KMS-11 (cell line): ENCODE results near the gene CYB561A3.

ENCODE experiments used
- H2AFZ ChIP-seq: fragments of 200-600 bp; sonication (generic); 2 replicates; pipeline ENCODE4 v1.6.1; 2016; ENCODE audit warnings: antibody characterized with exemption, mixed run types, low read depth
- H3K27ac ChIP-seq: fragments of 200-600 bp; sonication (generic); 2 replicates; pipeline ENCODE4 v1.6.1; 2016; ENCODE audit warnings: mild to moderate bottlenecking, mixed run types
- H3K27me3 ChIP-seq: fragments of 200-600 bp; sonication (generic); 2 replicates; pipeline ENCODE4 v1.6.1; 2017; ENCODE audit warnings: mild to moderate bottlenecking, low read depth, mixed run types, moderate library complexity; ENCODE audit not compliant: insufficient read depth
- H3K36me3 ChIP-seq: fragments of 200-600 bp; sonication (generic); 2 replicates; pipeline ENCODE4 v1.6.1; 2017; ENCODE audit warnings: mild to moderate bottlenecking, mixed run types; ENCODE audit not compliant: insufficient read depth
- H3K4me1 ChIP-seq: fragments of 200-600 bp; sonication (generic); 2 replicates; pipeline ENCODE4 v1.6.1; 2016; ENCODE audit warnings: mild to moderate bottlenecking, low read depth, mixed run types; ENCODE audit not compliant: poor library complexity, severe bottlenecking
- H3K4me2 ChIP-seq: fragments of 200-600 bp; sonication (generic); 2 replicates; pipeline ENCODE4 v1.7.0; 2016; ENCODE audit warnings: mild to moderate bottlenecking, mixed run types
- H3K4me3 ChIP-seq: fragments of 200-600 bp; sonication (generic); IDR thresholded peaks from 2 replicates; pipeline ENCODE4 v1.6.1; 2017; ENCODE audit warnings: low read depth, low read length, mixed read lengths; ENCODE audit not compliant: insufficient read depth
- H3K79me2 ChIP-seq: fragments of 200-600 bp; sonication (generic); 2 replicates; pipeline ENCODE4 v1.6.1; 2016; ENCODE audit warnings: low read depth, mixed run types; ENCODE audit not compliant: insufficient read depth
- H3K9ac ChIP-seq: fragments of 200-600 bp; sonication (generic); 2 replicates; pipeline ENCODE4 v1.6.1; 2016; ENCODE audit warnings: mild to moderate bottlenecking, mixed run types
- H4K20me1 ChIP-seq: fragments of 200-600 bp; sonication (generic); 2 replicates; pipeline ENCODE4 v1.6.1; 2016; ENCODE audit warnings: mild to moderate bottlenecking, mixed run types; ENCODE audit not compliant: insufficient read depth
- CTCF ChIP-seq: fragments of 200-600 bp; sonication (generic); conservative IDR thresholded peaks from 2 replicates; pipeline ENCODE4 v1.6.1; 2017; ENCODE audit warnings: low read depth, mild to moderate bottlenecking, antibody characterized with exemption, low read length, moderate library complexity, mixed read lengths

The CYB561A3 gene

GRCh38 chr11:61305417-61305816 is 56.3 kb downstream of the CYB561A3 start:
- Histone ChIP-seq H3K4me1 (peaks cover 19% of the 10 kb centered on the region), H3K27me3 (no peaks in the 10 kb centered on the region), H3K27ac (no peak overlapping the region), H2AFZ (no peak overlapping the region), H3K4me3 (no peak overlapping the region), H3K4me2 (no peak overlapping the region), H3K79me2 (no peaks in the 10 kb centered on the region), H3K9ac (no peak overlapping the region), H4K20me1 (no peaks in the 10 kb centered on the region), H3K36me3 (peaks cover 7% of the 10 kb centered on the region; the same call in 1 of the 2 replicates)
- no peak for TF ChIP-seq CTCF

- no peaks in the 10 kb centered on the region for H4K20me1 ChIP-seq
- H3K9ac ChIP-seq = no peak overlapping the region
- no peak overlapping the region for H2AFZ ChIP-seq
- no peak overlapping the region for H3K4me3 ChIP-seq
- peaks cover 3% of the 10 kb centered on the region; the same call in 1 of the 2 replicates for H3K36me3 ChIP-seq
- no peaks in the 10 kb centered on the region for H3K79me2 ChIP-seq
- peaks cover 35% of the 10 kb centered on the region for H3K4me1 ChIP-seq
- H3K27ac ChIP-seq = no peak overlapping the region
- H3K4me2 ChIP-seq = no peak overlapping the region
- TF ChIP-seq CTCF = no peak
- no peaks in the 10 kb centered on the region for H3K27me3 ChIP-seq
Observed at GRCh38 chr11:61303725-61304124, 58.0 kb downstream of the CYB561A3 start.

GRCh38 chr11:61302550-61302949 is 59.1 kb downstream of the CYB561A3 start:
- Histone ChIP-seq H3K36me3 (no peaks in the 10 kb centered on the region), H2AFZ (no peak overlapping the region), H3K27ac (no peak overlapping the region), H3K9ac (no peak overlapping the region), H3K27me3 (no peaks in the 10 kb centered on the region), H4K20me1 (no peaks in the 10 kb centered on the region), H3K4me3 (no peak overlapping the region), H3K4me1 (peaks cover 46% of the 10 kb centered on the region), H3K4me2 (no peak overlapping the region), H3K79me2 (no peaks in the 10 kb centered on the region)
- TF ChIP-seq CTCF = no peak
